H1 (cell line): ENCODE results near the gene IFNGR1. TPM values are rescaled to one million over a fixed set of nuclear protein-coding genes. Genes with fewer than 3 reads are reported as not detected.

Experiments used
- ASH2L ChIP-seq: fragments of 200-600, 300-600 bp; sonication (generic); IDR thresholded peaks from one replicate; pipeline ENCODE4 v1.7.1; 2017; ENCODE audit warnings: low read length
- GTF2F1 ChIP-seq: IDR thresholded peaks from 2 replicates; pipeline ENCODE4 v1.6.1; 2012; ENCODE audit warnings: low read depth, low read length, improper control_type of control experiment, borderline replicate concordance
- SIRT6 ChIP-seq: IDR thresholded peaks from one replicate; pipeline ENCODE4 v1.7.1; 2012; ENCODE audit warnings: low read length, inconsistent platforms
- SRF ChIP-seq: IDR thresholded peaks from 2 replicates; pipeline ENCODE4 v1.6.1; 2011; ENCODE audit warnings: mild to moderate bottlenecking, low read depth, low read length, moderate library complexity
- ZNF274 ChIP-seq: IDR thresholded peaks from 2 replicates; pipeline ENCODE4 v1.7.0; 2012; ENCODE audit warnings: low read length, borderline replicate concordance; ENCODE audit errors: extremely low read depth
- polyA plus RNA-seq, 7 experiments: library from polyadenylated mRNA; depleted of rRNA in 3 of 7; stranded (reverse) in 5 of 7; unstranded in 2 of 7; fragments of >200 nt in 5 of 7; fragments of 200-250 nt in 2 of 7; gene quantifications; 1 replicate in 5 of 7; 2 replicates in 1 of 7; 4 replicates in 1 of 7; pipeline versions ENCODE4 v1.2.1 to v1.2.3, GENCODE V29; 2011 to 2013; ENCODE audit warnings: missing spikeins in 2 of 7, mixed read lengths in 2 of 7
- total RNA-seq: library from RNA; stranded (reverse); fragmentation: NEBNext Ultra II Directional; extraction: Animal tissue kit (Norgen Biotek cat#: 25700); gene quantifications from 2 replicates; pipeline ENCODE4 v1.2.1, GENCODE V29; 2021
- TF ChIP-seq, protein P1 (sequence below): fragments of 300-600 bp; sonication (generic); IDR thresholded peaks from 2 replicates; pipeline ENCODE4 v1.7.1; 2012; ENCODE audit warnings: low read length, moderate library complexity, mild to moderate bottlenecking, inconsistent platforms; ENCODE audit not compliant: insufficient replicate concordance

Gene IFNGR1
- total and polyA plus RNA-seq, 2 of the 8 experiments (the other 6 are each of a cell fraction or from before 2014, with no cell fraction given): 9.7 to 20.9 TPM

DNA sequence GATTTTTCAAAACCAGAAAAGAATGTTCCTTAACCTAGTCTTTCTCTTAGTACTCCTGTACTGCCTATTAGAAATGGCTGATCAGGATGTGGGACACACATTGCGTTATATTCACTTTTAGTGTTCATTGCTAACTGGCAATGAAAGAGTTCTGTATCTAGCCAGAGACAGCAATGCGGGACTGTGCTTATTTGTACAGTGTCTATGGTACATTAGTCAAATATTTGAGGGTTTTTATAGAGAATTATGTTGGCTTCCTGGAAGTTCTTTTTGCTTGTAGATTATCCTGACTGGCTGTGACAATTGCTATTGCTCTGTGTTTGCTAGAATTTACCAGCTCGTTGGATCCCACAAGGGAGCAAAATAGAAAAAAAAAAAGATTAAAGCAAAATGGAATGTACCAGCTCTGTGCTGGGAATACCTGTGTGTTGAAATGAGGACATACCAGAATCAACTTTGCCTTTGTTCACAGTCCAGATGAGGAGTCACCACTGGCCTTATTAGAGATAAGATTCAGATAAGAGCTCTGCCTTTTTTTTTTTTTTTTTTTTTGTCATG lies 22.4 kb upstream of the IFNGR1 start (continued):
- TF ChIP-seq, protein P1, sequence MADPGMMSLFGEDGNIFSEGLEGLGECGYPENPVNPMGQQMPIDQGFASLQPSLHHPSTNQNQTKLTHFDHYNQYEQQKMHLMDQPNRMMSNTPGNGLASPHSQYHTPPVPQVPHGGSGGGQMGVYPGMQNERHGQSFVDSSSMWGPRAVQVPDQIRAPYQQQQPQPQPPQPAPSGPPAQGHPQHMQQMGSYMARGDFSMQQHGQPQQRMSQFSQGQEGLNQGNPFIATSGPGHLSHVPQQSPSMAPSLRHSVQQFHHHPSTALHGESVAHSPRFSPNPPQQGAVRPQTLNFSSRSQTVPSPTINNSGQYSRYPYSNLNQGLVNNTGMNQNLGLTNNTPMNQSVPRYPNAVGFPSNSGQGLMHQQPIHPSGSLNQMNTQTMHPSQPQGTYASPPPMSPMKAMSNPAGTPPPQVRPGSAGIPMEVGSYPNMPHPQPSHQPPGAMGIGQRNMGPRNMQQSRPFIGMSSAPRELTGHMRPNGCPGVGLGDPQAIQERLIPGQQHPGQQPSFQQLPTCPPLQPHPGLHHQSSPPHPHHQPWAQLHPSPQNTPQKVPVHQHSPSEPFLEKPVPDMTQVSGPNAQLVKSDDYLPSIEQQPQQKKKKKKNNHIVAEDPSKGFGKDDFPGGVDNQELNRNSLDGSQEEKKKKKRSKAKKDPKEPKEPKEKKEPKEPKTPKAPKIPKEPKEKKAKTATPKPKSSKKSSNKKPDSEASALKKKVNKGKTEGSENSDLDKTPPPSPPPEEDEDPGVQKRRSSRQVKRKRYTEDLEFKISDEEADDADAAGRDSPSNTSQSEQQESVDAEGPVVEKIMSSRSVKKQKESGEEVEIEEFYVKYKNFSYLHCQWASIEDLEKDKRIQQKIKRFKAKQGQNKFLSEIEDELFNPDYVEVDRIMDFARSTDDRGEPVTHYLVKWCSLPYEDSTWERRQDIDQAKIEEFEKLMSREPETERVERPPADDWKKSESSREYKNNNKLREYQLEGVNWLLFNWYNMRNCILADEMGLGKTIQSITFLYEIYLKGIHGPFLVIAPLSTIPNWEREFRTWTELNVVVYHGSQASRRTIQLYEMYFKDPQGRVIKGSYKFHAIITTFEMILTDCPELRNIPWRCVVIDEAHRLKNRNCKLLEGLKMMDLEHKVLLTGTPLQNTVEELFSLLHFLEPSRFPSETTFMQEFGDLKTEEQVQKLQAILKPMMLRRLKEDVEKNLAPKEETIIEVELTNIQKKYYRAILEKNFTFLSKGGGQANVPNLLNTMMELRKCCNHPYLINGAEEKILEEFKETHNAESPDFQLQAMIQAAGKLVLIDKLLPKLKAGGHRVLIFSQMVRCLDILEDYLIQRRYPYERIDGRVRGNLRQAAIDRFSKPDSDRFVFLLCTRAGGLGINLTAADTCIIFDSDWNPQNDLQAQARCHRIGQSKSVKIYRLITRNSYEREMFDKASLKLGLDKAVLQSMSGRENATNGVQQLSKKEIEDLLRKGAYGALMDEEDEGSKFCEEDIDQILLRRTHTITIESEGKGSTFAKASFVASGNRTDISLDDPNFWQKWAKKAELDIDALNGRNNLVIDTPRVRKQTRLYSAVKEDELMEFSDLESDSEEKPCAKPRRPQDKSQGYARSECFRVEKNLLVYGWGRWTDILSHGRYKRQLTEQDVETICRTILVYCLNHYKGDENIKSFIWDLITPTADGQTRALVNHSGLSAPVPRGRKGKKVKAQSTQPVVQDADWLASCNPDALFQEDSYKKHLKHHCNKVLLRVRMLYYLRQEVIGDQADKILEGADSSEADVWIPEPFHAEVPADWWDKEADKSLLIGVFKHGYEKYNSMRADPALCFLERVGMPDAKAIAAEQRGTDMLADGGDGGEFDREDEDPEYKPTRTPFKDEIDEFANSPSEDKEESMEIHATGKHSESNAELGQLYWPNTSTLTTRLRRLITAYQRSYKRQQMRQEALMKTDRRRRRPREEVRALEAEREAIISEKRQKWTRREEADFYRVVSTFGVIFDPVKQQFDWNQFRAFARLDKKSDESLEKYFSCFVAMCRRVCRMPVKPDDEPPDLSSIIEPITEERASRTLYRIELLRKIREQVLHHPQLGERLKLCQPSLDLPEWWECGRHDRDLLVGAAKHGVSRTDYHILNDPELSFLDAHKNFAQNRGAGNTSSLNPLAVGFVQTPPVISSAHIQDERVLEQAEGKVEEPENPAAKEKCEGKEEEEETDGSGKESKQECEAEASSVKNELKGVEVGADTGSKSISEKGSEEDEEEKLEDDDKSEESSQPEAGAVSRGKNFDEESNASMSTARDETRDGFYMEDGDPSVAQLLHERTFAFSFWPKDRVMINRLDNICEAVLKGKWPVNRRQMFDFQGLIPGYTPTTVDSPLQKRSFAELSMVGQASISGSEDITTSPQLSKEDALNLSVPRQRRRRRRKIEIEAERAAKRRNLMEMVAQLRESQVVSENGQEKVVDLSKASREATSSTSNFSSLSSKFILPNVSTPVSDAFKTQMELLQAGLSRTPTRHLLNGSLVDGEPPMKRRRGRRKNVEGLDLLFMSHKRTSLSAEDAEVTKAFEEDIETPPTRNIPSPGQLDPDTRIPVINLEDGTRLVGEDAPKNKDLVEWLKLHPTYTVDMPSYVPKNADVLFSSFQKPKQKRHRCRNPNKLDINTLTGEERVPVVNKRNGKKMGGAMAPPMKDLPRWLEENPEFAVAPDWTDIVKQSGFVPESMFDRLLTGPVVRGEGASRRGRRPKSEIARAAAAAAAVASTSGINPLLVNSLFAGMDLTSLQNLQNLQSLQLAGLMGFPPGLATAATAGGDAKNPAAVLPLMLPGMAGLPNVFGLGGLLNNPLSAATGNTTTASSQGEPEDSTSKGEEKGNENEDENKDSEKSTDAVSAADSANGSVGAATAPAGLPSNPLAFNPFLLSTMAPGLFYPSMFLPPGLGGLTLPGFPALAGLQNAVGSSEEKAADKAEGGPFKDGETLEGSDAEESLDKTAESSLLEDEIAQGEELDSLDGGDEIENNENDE: no peak
- no peak for TF ChIP-seq ASH2L
- TF ChIP-seq ZNF274: no peak
- TF ChIP-seq GTF2F1: no peak
- no peak for TF ChIP-seq SIRT6
- TF ChIP-seq SRF: no peak
